Pancreas (tissue), 10 donors: Measurements from ENCODE around the gene PBX4. TPM values are rescaled to one million over a fixed set of nuclear protein-coding genes. Genes with fewer than 3 reads are reported as not detected.

Source experiments
- ATAC-seq, 4 donors: fragments of 200-7000 bp; cut with Tn5 transposase; one replicate each; pipeline versions ENCODE4 v1.8.0 to v1.9.1; 2020; ENCODE audit warnings: mild to moderate bottlenecking in 4 of 4, moderate library complexity in 4 of 4
- DNase-seq, 6 donors: peaks; one replicate each; pipeline ENCODE4 v3.0.0-alpha.2; 2020
- FAIRE-seq: peaks from 2 replicates; lab custom pipeline; 2012; peaks lifted over from hg19 to GRCh38; lab: Jason Lieb, UNC
- H3K27ac ChIP-seq, 4 donors: fragments of 200-600 bp; sonication (generic); 1 replicate in 3 of 4; 2 replicates in 1 of 4; pipeline versions ENCODE4 v1.5.0 to v1.8.0; 2020
- H3K27me3 ChIP-seq, 4 donors: fragments of 200-600 bp; one replicate each; pipeline ENCODE4 v1.8.0; 2021
- H3K36me3 ChIP-seq, 3 donors: fragments of 200-600 bp; sonication (generic) in 1 of 3; one replicate each; pipeline versions ENCODE4 v1.5.0 to v1.8.0; 2020 to 2021
- H3K4me1 ChIP-seq, 3 donors: fragments of 200-600 bp; one replicate each; pipeline ENCODE4 v1.8.0; 2021
- H3K4me3 ChIP-seq, 4 donors: fragments of 200-600 bp; sonication (generic) in 2 of 4; one replicate each; pipeline versions ENCODE4 v1.5.0 to v1.8.0; 2020 to 2021
- H3K9me3 ChIP-seq, 4 donors: fragments of 200-600 bp; one replicate each; pipeline ENCODE4 v1.8.0; 2021
- WGBS, 2 donors: extraction: QIAGEN DNeasy Blood & Tissue Kit; methylation state at CpG; one replicate each; pipeline ENCODE4 v1.1.7; 2013; 5-methylcytosine and 5-hydroxymethylcytosine counted together
- intact Hi-C, 3 donors: fragments of 100-400 bp; cut with DNase I; formaldehyde crosslinking; loops; one replicate each; pipeline versions ENCODE4 v1.11.1 to v1.14.2; 2022
- polyA plus RNA-seq, 2 donors: library from polyadenylated mRNA; stranded (reverse); fragments of 200-250 nt; gene quantifications; one replicate each; pipeline ENCODE4 v1.2.3, GENCODE V29; 2013
- total RNA-seq, 6 donors: library from RNA; stranded (reverse); fragmentation: NEBNext Ultra II Directional in 4 of 6; extraction: Animal tissue kit (Norgen Biotek cat#: 25700) in 4 of 6; gene quantifications; one replicate each; pipeline versions ENCODE4 v1.2.1 to v1.2.4, GENCODE V29; 2021 to 2023
- TF ChIP-seq, protein P1 (sequence below), 4 donors: fragments of 200-600 bp; sonication (generic) in 3 of 4; IDR thresholded peaks; one replicate each; pipeline versions ENCODE4 v1.5.0 to v1.8.0; 2021; ENCODE audit warnings: antibody characterized with exemption in 4 of 4
- donor health status: healthy with polysubstance abuse.
- donor health status: DM: no; HTN: no; CAD: no; lungs with moderate emphysema.
- donor health status: DM: no; HTN: no; CAD: no.
- donor health status: control.
- donor health status: control.
- donor health status: Bipolar disorder and iron deficiency.
- donor health status: DM: yes; HTN: yes; CAD: no.
- donor health status: DM: no; HTN: no; CAD: no.
- donor health status: DM: no; HTN: no; CAD: no.
- donor health status: DM: yes; HTN: yes; CAD: no.

The PBX4 gene
- total and polyA plus RNA-seq, 8 donors = 0.18 to 4.0 (median 0.49) TPM

DNA sequence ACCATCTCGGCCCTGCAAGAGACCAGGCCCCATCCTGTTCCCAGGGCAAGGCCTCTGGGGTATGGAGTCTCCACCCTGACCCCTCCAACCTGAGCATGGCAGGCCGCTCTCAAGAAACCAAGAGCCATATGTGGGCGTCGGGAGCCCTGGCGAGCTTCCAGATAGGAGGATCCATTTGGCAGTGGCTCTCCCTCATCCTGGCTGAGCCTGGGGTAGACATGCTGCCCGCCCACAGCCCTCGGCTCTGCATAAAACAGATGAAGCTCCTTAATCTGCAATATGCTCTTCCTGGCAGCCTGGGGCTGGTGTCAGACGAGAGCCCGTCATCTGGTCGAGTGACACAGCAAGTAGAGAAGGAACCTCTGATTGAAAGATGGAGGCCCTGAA is 38.9 kb upstream of the PBX4 start:
- H3K4me1 ChIP-seq = peaks cover 0 to 11% (median 0%) of the 10 kb centered on the region in 3 donors
- no peak overlapping the region for H3K27ac ChIP-seq
- DNase-seq (peak in 2 of 6 donors; percentile 11 to 65), ATAC-seq (no peak), FAIRE-seq (no peak)
- WGBS, 2 donors = 82 to 89% methylated on average over 10 of the region's 10 CpGs
- no peaks in the 10 kb centered on the region for H3K9me3 ChIP-seq
- H3K27me3 ChIP-seq = no peaks in the 10 kb centered on the region
- intact Hi-C loops = no loop called here
- H3K36me3 ChIP-seq = peaks cover 13 to 69% (median 49%) of the 10 kb centered on the region in 3 donors
- TF ChIP-seq, protein P1, sequence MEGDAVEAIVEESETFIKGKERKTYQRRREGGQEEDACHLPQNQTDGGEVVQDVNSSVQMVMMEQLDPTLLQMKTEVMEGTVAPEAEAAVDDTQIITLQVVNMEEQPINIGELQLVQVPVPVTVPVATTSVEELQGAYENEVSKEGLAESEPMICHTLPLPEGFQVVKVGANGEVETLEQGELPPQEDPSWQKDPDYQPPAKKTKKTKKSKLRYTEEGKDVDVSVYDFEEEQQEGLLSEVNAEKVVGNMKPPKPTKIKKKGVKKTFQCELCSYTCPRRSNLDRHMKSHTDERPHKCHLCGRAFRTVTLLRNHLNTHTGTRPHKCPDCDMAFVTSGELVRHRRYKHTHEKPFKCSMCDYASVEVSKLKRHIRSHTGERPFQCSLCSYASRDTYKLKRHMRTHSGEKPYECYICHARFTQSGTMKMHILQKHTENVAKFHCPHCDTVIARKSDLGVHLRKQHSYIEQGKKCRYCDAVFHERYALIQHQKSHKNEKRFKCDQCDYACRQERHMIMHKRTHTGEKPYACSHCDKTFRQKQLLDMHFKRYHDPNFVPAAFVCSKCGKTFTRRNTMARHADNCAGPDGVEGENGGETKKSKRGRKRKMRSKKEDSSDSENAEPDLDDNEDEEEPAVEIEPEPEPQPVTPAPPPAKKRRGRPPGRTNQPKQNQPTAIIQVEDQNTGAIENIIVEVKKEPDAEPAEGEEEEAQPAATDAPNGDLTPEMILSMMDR (IDR thresholded peaks at IDR 0.05) = no peak
- H3K4me3 ChIP-seq = no peak overlapping the region

DNA sequence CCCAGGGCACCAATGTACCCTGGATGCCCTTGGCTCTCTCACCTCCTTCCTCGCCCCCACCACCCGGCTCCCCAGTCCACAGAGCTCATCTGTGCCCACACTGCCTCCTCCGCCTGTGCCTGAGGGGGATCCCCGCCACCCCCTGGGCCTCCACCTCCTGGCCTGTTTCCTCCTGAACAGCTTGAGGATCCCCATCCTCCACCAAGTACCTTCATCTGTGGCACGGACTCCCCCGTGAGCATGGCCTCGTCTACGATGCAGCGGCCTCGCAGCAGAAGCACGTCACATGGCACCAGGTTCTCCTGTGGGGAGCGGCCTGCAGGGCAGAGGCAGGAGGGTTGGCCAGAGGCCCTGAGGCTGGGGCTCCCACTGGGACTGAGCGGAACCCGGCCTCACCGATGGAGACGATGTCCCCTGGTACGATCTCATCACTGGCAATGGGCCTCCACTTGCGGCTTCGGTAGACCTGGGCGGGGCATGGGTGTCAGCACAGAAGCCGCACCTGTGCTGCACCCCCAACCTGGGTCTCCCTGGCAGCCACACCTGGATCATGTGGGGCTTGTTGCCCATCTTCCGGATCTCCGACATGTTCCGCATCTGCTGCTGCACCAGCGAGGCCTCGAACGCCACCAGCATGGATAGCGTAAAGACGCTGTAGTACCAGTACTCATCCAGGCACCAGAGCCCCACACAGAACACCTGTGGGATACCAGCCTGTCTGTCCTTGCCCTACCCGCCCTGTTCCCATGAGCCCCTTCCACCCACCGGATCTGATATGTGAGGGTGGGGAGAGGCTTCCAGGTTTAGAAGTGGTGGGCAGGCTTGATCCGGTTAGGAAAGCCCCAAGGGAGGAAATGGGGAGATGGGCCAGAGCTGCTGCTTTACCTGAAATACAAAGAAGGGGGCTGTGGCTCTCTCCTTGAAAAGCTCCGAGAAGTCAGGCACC is 38.2 kb upstream of the PBX4 start:
- intact Hi-C loops = no loop called here
- TF ChIP-seq, protein P1 (IDR thresholded peaks at IDR 0.05) = no peak
- Histone ChIP-seq H3K27ac (no peak overlapping the region), H3K27me3 (no peaks in the 10 kb centered on the region), H3K4me1 (peaks cover 0 to 4% (median 0%) of the 10 kb centered on the region in 3 donors), H3K9me3 (no peaks in the 10 kb centered on the region), H3K4me3 (no peak overlapping the region), H3K36me3 (peaks cover 13 to 75% (median 49%) of the 10 kb centered on the region in 3 donors)
- WGBS, 2 donors = 95 to 97% methylated on average over 33 of the region's 33 CpGs
- DNase-seq (peak in 2 of 6 donors; percentile 9 to 71), FAIRE-seq (no peak), ATAC-seq (no peak)

GRCh38 chr19:19655641-19656343 is 37.3 kb upstream of the PBX4 start:
- H3K27ac ChIP-seq = no peak overlapping the region
- TF ChIP-seq, protein P1 (IDR thresholded peaks at IDR 0.05) = no peak
- WGBS, 2 donors = 92 to 93% methylated on average over 27 of the region's 27 CpGs
- peaks cover 13 to 85% (median 57%) of the 10 kb centered on the region in 3 donors for H3K36me3 ChIP-seq
- no peak for FAIRE-seq
- H3K4me1 ChIP-seq = no peaks in the 10 kb centered on the region
- no peak overlapping the region for H3K4me3 ChIP-seq
- intact Hi-C loops = no loop called here
- ATAC-seq = no peak
- no peaks in the 10 kb centered on the region for H3K27me3 ChIP-seq
- H3K9me3 ChIP-seq = no peaks in the 10 kb centered on the region
- peak in 1 of 6 donors; percentile 72 for DNase-seq

DNA sequence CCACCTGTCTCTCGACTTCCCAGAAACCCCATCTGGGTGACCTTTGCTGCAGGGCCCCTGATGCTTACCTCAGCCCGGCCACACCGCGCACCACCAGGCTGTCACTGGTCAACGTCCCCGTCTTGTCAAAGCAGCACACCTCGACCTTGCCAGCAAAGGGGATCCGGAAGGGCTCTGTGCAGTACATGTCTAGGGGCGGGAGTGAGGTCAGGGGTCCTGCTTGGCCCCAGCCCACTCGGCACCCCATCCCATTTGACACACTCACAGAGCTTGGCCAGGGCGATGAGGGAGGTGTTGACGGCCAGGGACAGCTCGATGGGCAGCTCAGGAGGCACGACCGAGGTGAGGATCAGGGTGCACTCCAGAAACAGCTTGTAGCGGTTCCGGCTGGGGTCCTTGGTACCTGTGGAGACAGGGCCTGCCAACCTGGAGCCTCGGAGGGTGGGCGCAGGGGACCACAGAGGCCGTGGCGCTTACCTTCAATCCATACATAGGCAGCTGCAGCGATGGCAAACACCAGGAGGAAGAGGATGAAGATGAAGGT is 36.6 kb upstream of the PBX4 start:
- DNase-seq (peak in 1 of 6 donors; percentile 69), ATAC-seq (no peak), FAIRE-seq (no peak)
- no peak overlapping the region for H3K27ac ChIP-seq
- TF ChIP-seq, protein P1 (IDR thresholded peaks at IDR 0.05) = no peak
- no peaks in the 10 kb centered on the region for H3K27me3 ChIP-seq
- H3K9me3 ChIP-seq = no peaks in the 10 kb centered on the region
- intact Hi-C loops = no loop called here
- H3K4me1 ChIP-seq = no peaks in the 10 kb centered on the region
- H3K4me3 ChIP-seq = no peak overlapping the region
- H3K36me3 ChIP-seq = peaks cover 13 to 90% (median 60%) of the 10 kb centered on the region in 3 donors
- WGBS, 2 donors = 93 to 97% methylated on average over 22 of the region's 22 CpGs
